NCI-H128 (cell line): ENCODE results near the gene PTPRN2.
"Not testable (repeated sequence)": the region's sequence is repeated elsewhere in the genome, so short reads cannot be mapped to it uniquely, and the experiment has no call there.

Experiments used
- DNase-seq: peaks from one replicate; lab custom pipeline; 2025; ENCODE audit not compliant: unreplicated experiment; lab: John Stamatoyannopoulos, UW

PTPRN2 gene

GRCh38 chr7:157602581-157602980, 985.0 kb downstream of the PTPRN2 start:
- DNase-seq, result no peak

GRCh38 chr7:157602156-157602555, 985.5 kb downstream of the PTPRN2 start:
- DNase-seq, result no peak

DNA sequence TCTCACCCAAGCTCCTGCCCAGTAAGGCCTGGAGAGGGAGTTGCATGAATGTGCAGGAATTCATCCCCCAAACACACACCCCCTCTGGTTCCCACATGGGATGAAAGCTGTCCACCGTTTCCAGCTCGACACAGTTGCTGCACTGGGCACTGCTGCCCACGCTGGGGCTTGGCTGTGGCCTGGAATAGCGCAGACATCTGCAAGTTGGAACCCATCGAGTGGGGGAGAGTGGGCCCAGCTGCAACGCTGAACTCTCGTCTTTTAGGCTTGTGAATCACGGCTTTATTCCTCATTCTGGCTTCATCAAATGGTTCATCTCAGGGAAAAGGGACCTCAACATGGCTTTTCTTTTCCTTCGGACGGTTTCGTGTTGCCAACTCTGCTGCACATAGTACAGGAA, 986.1 kb downstream of the PTPRN2 start:
- no peak for DNase-seq

GRCh38 chr7:157599491-157599890, 988.1 kb downstream of the PTPRN2 start:
- no peak for DNase-seq

GRCh38 chr7:157597562-157597961, 990.1 kb downstream of the PTPRN2 start:
- no peak for DNase-seq

DNA sequence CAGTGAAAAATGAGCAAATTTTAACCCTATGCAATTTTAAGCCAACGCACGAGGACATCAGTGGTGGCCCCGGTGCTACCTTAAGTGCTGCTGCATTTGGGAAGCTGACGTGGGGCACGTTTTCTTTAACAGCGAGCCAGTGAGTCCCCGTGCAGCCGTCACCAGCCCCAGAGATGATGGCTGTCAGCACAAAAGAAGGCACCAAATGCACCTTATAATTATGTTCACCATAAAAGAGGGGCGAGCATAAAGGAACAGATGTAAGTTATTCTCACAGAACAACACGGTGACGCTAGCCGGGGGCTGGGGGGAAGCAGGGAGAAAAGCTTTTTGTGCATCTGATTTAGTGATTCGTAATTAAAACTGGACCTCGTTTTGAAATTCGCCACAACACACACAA, 990.7 kb downstream of the PTPRN2 start:
- DNase-seq, result no peak

GRCh38 chr7:157596471-157596870, 991.2 kb downstream of the PTPRN2 start:
- DNase-seq, result no peak

GRCh38 chr7:157596026-157596425, 991.6 kb downstream of the PTPRN2 start:
- DNase-seq, result no peak

DNA sequence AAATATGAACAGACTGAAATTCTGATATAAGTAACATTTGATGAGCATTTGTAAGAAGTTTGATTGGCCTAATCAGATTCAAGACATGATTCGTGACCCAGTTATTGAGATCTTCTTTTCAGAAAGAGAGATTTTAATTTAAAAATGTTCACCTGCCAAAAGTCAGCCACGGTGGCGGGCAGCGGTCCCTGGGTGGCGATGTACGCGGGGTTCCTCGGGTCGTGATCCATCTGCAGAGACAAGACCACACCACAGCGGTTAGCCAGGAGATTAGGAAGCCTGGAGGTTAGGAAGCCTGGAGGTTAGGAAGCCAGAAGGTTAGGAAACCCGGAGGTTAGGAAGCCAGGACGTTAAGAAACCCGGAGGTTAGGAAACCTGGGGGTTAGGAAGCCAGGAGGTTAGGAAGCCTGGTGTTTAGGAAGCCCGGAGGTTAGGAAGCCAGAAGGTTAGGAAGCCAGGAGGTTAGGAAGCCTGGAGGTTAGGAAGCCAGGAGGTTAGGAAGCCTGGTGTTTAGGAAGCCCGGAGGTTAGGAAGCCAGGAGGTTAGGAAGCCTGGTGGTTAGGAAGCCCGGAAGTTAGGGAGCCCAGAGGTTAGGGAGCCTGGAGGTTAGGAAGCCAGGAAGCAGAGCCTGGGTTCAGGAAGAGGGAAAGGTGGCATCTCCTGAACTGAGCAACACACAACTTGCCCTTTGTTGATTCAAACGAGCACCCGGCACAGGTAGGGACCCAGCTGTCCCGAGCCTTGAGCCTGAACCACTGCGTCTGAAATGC, 992.4 kb downstream of the PTPRN2 start:
- DNase-seq, result no peak

GRCh38 chr7:157594306-157594705, 993.3 kb downstream of the PTPRN2 start:
- no peak for DNase-seq

DNA sequence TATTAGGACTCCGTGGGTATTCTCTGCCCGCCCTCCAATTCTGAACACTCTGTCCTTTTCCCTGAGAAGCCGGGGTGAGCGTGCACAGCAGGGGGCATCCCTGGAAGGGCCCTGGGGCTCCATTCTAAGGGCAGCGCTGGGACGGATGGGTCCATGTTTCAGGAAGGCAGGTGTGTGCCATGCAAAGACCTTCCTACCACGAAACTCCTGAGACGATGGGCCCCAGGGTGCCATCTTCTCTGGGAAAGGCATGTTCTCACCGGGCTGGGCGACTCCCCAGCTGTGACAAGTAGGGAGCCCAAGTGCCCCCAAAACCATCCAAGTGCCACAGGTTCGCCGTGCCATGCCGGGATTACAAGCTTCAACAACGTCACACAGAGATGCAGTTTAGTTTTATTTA, 994.1 kb downstream of the PTPRN2 start:
- no peak for DNase-seq

DNA sequence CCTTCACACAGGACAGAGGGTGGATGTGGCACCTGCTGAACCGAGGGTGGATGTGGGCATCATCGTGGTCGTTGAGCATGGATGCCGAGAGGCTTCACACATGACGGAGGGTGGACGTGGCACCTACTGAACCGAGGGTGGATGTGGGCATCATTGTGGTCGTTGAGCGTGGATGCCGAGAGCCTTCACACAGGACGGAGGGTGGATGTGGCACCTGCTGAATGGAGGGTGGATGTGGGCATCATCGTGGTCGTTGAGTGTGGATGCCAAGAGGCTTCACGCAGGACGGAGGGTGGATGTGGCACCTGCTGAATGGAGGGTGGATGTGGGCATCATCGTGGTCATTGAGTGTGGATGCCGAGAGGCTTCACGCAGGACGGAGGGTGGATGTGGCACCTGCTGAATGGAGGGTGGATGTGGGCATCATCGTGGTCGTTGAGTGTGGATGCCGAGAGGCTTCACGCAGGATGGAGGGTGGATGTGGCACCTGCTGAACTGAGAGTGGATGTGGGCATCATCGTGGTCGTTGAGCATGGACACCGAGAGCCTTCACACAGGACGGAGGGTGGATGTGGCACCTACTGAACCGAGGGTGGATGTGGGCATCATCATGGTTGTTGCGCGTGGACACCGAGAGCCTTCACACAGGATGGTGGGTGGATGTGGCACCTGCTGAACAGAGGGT, 994.8 kb downstream of the PTPRN2 start:
- not testable (repeated sequence) for DNase-seq

DNA sequence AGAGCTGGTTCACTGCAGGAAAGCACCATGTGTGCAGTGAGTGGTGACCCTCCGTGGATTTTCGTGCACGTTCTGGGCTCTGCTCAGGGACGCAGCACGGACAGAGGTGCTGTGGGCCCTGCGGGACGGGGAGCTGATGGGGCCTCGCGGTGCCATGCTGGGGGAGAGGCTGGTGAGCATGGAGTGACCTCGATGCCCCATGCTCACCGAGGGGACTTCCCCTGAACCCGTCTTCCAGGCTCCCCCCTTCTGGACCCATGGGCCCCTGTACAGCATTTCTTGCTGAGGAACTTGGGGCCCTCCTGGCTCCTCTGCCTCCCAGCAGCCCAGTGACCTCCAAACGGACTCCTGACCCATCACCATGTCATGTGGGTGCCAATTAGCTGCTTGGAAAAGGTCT, 997.1 kb downstream of the PTPRN2 start:
- DNase-seq, result no peak

DNA sequence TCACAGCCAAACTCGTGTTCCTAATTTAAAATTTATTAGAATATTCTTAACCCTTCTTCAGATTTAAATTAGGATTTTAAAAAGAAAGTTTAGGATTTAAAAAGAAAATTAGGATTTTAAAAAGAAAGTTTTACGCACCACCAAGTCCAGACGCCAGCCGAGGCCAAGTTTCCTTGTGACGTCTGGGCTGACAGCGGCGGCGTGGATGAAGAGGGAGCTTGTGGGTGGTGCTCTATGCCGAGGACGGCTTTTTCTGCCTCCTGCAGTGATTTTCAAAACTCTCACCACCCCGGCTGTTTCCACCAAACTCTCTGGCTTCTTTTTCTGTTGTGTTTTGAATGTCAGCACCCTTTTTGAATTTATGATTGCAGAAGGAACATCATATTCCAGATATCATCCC, 997.9 kb downstream of the PTPRN2 start:
- no peak for DNase-seq

GRCh38 chr7:157587805-157588560, 999.6 kb downstream of the PTPRN2 start:
- DNase-seq, result no peak

DNA sequence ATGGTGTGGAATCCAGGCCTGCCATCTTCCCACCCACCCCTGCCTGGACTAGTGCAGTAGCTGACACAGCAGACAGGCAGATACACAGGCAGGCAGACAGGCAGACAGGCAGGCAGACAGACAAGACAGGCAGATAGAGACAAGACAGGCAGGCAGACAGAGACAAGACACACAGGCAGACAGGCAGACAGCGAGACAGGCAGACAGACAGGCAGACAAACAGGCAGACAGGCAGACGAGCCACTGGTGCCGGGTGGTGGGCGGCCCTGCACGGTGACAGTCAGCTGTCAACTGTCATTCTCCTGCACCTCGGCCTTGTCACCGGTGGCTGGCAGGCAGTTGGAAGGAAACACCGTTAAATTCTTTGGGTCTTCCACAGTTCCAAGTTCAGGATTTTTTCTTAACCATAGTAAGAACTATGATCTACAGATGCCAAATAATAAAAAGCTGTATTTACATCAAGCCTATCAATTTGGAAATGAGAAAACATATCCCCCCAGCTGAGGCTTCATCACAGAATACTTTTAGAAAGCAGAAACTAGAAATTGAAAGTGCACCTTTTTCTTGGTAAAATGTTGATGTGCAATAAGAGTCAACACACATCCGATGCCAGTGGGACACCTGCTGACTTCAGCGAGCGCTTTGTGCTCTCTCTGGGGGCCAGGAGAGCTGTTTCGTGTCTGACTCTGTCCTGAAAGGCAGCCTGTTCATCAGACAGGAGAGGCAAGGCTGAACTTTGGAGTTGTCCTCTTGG, 1000.4 kb downstream of the PTPRN2 start:
- no peak for DNase-seq

GRCh38 chr7:157586426-157586955, 1001.1 kb downstream of the PTPRN2 start:
- no peak for DNase-seq

GRCh38 chr7:157585113-157585861, 1002.3 kb downstream of the PTPRN2 start:
- DNase-seq, result no peak

GRCh38 chr7:157584420-157584819, 1003.2 kb downstream of the PTPRN2 start:
- DNase-seq, result no peak

DNA sequence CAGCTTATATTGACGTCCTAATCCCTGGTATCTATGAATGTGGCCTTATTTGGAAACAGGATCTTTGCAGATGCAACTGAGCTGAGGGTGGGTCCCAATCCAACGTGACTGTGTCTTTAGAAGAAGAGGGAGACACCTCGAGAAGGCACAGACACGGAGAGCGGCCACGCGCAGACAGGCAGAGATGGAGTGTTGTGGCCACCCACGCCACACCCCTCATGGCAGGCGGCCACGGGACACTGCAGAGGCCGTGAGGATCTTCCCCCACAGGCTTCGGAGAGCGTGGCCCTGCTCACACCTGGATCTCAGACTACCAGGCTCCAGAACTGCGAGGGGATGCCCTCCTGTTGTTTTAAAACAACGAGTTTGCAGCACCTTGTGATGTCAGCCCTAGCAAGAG, 1005.9 kb downstream of the PTPRN2 start:
- DNase-seq, result no peak
